Panc1 (cell line): Measurements from ENCODE around the gene WDR93.

Experiments used
- CTCF ChIP-seq: fragments of 450-650 bp; IDR thresholded peaks from 2 replicates; pipeline ENCODE4 v1.5.1; 2017; ENCODE audit warnings: mild to moderate bottlenecking
- POLR2AphosphoS5 ChIP-seq: IDR thresholded peaks from 2 replicates; pipeline ENCODE4 v1.6.1; 2012; ENCODE audit warnings: mild to moderate bottlenecking, low read depth, low read length, moderate library complexity
- REST ChIP-seq, 2 experiments: IDR thresholded peaks; 2 replicates each; pipeline ENCODE4 v1.6.1; 2011 to 2012; ENCODE audit warnings: low read depth in 2 of 2, control low read depth in 1 of 2, low read length in 1 of 2, mild to moderate bottlenecking in 1 of 2, moderate library complexity in 1 of 2; ENCODE audit not compliant: insufficient read depth in 1 of 2

DNA sequence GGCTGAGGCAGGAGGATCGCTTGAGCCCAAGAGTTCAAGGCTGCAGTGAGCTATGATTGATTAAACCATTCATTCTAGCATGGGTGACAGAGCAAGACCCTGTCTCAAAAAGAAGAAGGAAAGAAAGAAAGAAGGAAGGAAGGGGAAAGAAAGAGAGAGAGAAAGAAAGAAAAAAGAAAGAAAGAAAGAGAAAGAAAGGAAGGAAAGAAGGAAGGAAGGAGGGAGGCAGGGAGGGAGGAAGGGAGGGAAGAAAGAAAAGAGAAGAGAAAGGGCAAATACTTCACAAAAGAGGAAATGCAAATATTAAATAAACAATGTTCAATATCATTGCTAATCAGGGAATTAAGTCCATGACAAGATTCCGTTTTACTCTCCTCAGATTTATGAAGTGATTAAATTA lies 31.3 kb upstream of the WDR93 start:
- TF ChIP-seq CTCF (no peak), POLR2AphosphoS5 (no peak), REST (IDR thresholded peaks at IDR 0.05; ENCODE audit: insufficient read depth in 1 of 2, low read depth in 2 of 2, low read length in 1 of 2) (no peak)
